ENCODE measurements around the gene XPR1. TPM values are rescaled to one million over a fixed set of nuclear protein-coding genes. Genes with fewer than 3 reads are reported as not detected.

XPR1 gene
- total and polyA plus RNA-seq, 2 of the 8 experiments (the other 6 are each of a cell fraction or from before 2014, with no cell fraction given): 28.6 to 43.9 TPM

- Histone ChIP-seq H3K23ac (ENCODE audit: insufficient read length) (no peak overlapping the region), H3K4me2 (ENCODE audit: insufficient read depth in 1 of 2, low read depth in 2 of 2, low read length in 2 of 2) (no peak overlapping the region), H3K79me2 (ENCODE audit: control insufficient read depth in 1 of 2, insufficient read depth in 2 of 2, low read length in 2 of 2) (no peaks in the 10 kb centered on the region), H3K79me1 (ENCODE audit: low read depth, low read length) (no peaks in the 10 kb centered on the region), H2AFZ (ENCODE audit: low read length) (no peak overlapping the region), H3K27me3 (replicated peaks in 1 of 4; ENCODE audit: control insufficient read depth in 3 of 4, extremely low read depth in 1 of 4, insufficient read depth in 3 of 4, low read length in 3 of 4) (no peaks in the 10 kb centered on the region), H2AK5ac (ENCODE audit: low read depth, low read length) (no peak overlapping the region), H2BK15ac (ENCODE audit: low read length) (no peak overlapping the region), H3K27ac (ENCODE audit: low read depth, low read length) (no peak overlapping the region), H4K91ac (replicated peaks; ENCODE audit: insufficient read length, low read length) (no peak overlapping the region), H3K4me1 (replicated peaks in 1 of 4; ENCODE audit: control insufficient read depth in 3 of 4, insufficient read depth in 4 of 4, low read length in 3 of 4) (peaks cover 0 to 10% (median 2%) of the 10 kb centered on the region in 4 experiments; a peak in 3 of 7 replicates), H2BK120ac (replicated peaks; ENCODE audit: low read depth, low read length) (no peak overlapping the region), H3K56ac (replicated peaks; ENCODE audit: insufficient read length, low read depth, low read length) (no peak overlapping the region), H3K23me2 (ENCODE audit: low read depth, low read length) (no peaks in the 10 kb centered on the region), H4K20me1 (replicated peaks in 1 of 2; ENCODE audit: control insufficient read depth in 1 of 2, insufficient read depth in 2 of 2, low read length in 2 of 2) (no peaks in the 10 kb centered on the region), H3K9me3 (ENCODE audit: insufficient read depth in 2 of 2, low read depth in 1 of 2, low read length in 1 of 2) (no peaks in the 10 kb centered on the region), H4K5ac (ENCODE audit: insufficient read length, low read depth, low read length) (no peak overlapping the region), H3K4ac (replicated peaks; ENCODE audit: insufficient read length, low read depth, low read length) (no peak overlapping the region), H3K4me3 (ENCODE audit: extremely low read depth in 1 of 4, insufficient read depth in 2 of 4, low read depth in 3 of 4, low read length in 4 of 4) (no peak overlapping the region), H2BK20ac (ENCODE audit: low read length) (no peak overlapping the region), H4K8ac (ENCODE audit: extremely low read depth, insufficient read depth, low read length) (no peak overlapping the region), H3K36me3 (ENCODE audit: control insufficient read depth in 2 of 4, insufficient read depth in 4 of 4, low read length in 3 of 4) (no peaks in the 10 kb centered on the region), H3K9ac (replicated peaks in 1 of 4; ENCODE audit: extremely low read depth in 1 of 4, low read depth in 3 of 4, low read length in 3 of 4) (no peak overlapping the region), H2BK5ac (ENCODE audit: low read depth, low read length) (no peak overlapping the region), H3K14ac (ENCODE audit: insufficient read length) (no peak overlapping the region), H2BK12ac (ENCODE audit: low read depth, low read length) (no peak overlapping the region), H3K18ac (ENCODE audit: extremely low read depth, low read length) (no peak overlapping the region)
- no peak for DNase-seq (ENCODE audit: low read depth in 1 of 2, low spot score in 2 of 2)
- POLR2A ChIA-PET (ENCODE audit: partially characterized antibody): no interaction called here
- no peak for TF ChIP-seq KDM5A (IDR thresholded peaks at IDR 0.05; ENCODE audit: low read length)
- TF ChIP-seq SUZ12 (IDR thresholded peaks at IDR 0.05; ENCODE audit: low read length): no peak
- TF ChIP-seq E2F6 (IDR thresholded peaks at IDR 0.05): no peak
- TF ChIP-seq BCL11A (IDR thresholded peaks at IDR 0.05; ENCODE audit: low read depth in 2 of 2, low read length in 2 of 2): no peak
- TF ChIP-seq TAF7 (optimal IDR thresholded peaks at IDR 0.05; ENCODE audit: borderline replicate concordance, low read depth, low read length): no peak
- TF ChIP-seq, protein P1, sequence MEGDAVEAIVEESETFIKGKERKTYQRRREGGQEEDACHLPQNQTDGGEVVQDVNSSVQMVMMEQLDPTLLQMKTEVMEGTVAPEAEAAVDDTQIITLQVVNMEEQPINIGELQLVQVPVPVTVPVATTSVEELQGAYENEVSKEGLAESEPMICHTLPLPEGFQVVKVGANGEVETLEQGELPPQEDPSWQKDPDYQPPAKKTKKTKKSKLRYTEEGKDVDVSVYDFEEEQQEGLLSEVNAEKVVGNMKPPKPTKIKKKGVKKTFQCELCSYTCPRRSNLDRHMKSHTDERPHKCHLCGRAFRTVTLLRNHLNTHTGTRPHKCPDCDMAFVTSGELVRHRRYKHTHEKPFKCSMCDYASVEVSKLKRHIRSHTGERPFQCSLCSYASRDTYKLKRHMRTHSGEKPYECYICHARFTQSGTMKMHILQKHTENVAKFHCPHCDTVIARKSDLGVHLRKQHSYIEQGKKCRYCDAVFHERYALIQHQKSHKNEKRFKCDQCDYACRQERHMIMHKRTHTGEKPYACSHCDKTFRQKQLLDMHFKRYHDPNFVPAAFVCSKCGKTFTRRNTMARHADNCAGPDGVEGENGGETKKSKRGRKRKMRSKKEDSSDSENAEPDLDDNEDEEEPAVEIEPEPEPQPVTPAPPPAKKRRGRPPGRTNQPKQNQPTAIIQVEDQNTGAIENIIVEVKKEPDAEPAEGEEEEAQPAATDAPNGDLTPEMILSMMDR (IDR thresholded peaks at IDR 0.05; ENCODE audit: control extremely low read depth in 1 of 3, insufficient read depth in 1 of 3, low read depth in 1 of 3, low read length in 3 of 3): no peak
- TF ChIP-seq CBX5 (IDR thresholded peaks at IDR 0.05; ENCODE audit: low read depth, low read length): no peak
- no peak for TF ChIP-seq EZH2 (IDR thresholded peaks at IDR 0.05; ENCODE audit: low read depth, low read length, severe bottlenecking)
- no peak for TF ChIP-seq TCF12 (IDR thresholded peaks at IDR 0.05; ENCODE audit: low read depth, low read length)
- CTCF ChIA-PET (ENCODE audit: partially characterized antibody): no interaction called here
- WGBS, 2 experiments (ENCODE audit: extremely low coverage in 1 of 2, insufficient coverage in 1 of 2, insufficient read length in 1 of 2, insufficient replicate concordance in 2 of 2, low coverage in 1 of 2, low lambda C conversion rate in 2 of 2, missing lambda C conversion rate in 1 of 2): 83% methylated on average over 5 of the region's 5 CpGs; no CpG with 5 or more reads in 1 of the 2 experiments
- no peak for FAIRE-seq
Measured at GRCh38 chr1:180614730-180615129, 17.1 kb upstream of the XPR1 start.

Data from H1 (cell line).